ENCODE measurements around the gene RAPGEF3.
A peak's percentile ranks its signal among the peaks of the same experiment; 100 is the strongest.

GRCh38 chr12:47779301-47779942, 20.7 kb upstream of the RAPGEF3 start:
- peak; percentile 96 for TF ChIP-seq CTCF (conservative IDR thresholded peaks at IDR 0.05)
- TF ChIP-seq EZH2 (IDR thresholded peaks at IDR 0.05; ENCODE audit: low read depth): no peak

Measured in PC-9 (cell line).